IgD-negative memory B cell (primary cell): ENCODE results near the gene STXBP4. TPM values are rescaled to one million over a fixed set of nuclear protein-coding genes. Genes with fewer than 3 reads are reported as not detected.

Experiments
- H3K27ac Mint-ChIP-seq, 3 donors: one replicate each; pipeline ENCODE4 v1.8.0; 2020 to 2022; ENCODE audit warnings: mild to moderate bottlenecking in 3 of 3, mixed read lengths in 3 of 3, moderate library complexity in 1 of 3
- H3K27me3 Mint-ChIP-seq: one replicate; pipeline ENCODE4 v1.8.0; 2021; ENCODE audit warnings: mixed read lengths
- H3K36me3 Mint-ChIP-seq: one replicate; pipeline ENCODE4 v1.8.0; 2020; ENCODE audit warnings: mild to moderate bottlenecking, mixed read lengths
- H3K4me1 Mint-ChIP-seq, 3 donors: one replicate each; pipeline ENCODE4 v1.8.0; 2020 to 2022; ENCODE audit warnings: mixed read lengths in 3 of 3, mild to moderate bottlenecking in 1 of 3
- H3K4me3 Mint-ChIP-seq, 4 donors: one replicate each; pipeline ENCODE4 v1.8.0; 2020 to 2022; ENCODE audit warnings: mild to moderate bottlenecking in 4 of 4, mixed read lengths in 4 of 4, moderate library complexity in 3 of 4
- H3K9me3 Mint-ChIP-seq, 3 donors: one replicate each; pipeline ENCODE4 v1.8.0; 2020 to 2021; ENCODE audit warnings: mixed read lengths in 3 of 3, mild to moderate bottlenecking in 1 of 3
- polyA plus RNA-seq: library from polyadenylated mRNA; unstranded; fragments of 300-500 nt; fragmentation: Illumina TruSeq; gene quantifications from one replicate; pipeline ENCODE4 v1.2.3, GENCODE V29; 2021

Gene STXBP4
- polyA plus RNA-seq, 1 donor from 2014 or later = 0.90 TPM

DNA sequence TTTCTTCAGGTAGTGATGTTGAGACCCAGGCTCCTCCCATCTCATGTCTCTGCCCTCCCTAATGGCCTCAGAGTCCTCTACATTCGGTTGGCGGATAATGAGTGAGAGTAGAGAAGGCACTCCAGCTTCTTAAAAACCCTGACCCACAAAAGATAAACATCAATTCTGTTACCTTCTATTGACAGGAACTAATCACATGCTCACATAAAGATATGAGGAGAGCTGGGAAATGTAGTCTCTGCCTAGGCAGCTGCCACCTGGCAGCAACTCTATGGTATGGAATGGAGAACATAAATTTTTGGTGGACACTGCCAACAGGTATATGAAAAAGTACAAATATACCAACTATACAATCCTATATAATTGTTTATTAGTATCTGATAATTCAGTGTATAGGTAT lies 185.5 kb downstream of the STXBP4 start:
- Mint-ChIP-seq H3K27me3 (no peaks in the 10 kb centered on the region), H3K4me1 (no peaks in the 10 kb centered on the region), H3K27ac (no peak overlapping the region), H3K36me3 (peaks cover 9% of the 10 kb centered on the region), H3K4me3 (no peak overlapping the region), H3K9me3 (no peaks in the 10 kb centered on the region)

DNA sequence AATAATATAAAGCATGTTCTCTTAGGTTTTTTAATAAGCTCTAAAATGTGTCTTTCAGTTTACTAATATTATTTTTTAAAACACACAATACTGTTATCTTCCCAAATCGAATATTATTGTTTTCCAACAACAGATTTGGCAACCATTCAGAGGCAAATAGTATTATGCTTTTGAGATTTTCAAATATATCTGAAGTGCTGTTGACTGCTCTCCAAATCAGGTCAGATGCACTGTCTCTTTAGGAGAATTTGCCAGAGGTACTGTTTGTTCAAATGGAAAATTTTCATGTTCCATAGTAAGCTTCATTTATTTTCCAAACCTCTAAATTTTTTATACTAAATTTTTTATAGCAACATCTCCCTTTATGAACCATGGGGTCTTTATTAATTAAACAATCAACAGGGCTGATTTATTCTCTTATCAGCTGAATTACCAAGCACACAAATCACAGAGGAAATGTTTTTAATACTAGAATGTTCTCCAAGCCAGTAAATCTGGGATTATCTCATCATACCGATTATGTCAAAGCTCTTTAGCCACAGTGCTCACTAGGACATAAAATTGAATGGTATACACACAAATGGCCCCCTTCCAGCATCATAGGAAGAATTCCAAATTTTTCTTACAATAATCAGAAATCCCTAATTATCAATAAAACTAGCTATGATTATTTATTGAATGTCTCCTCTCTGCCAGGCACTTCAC lies 187.4 kb downstream of the STXBP4 start:
- Mint-ChIP-seq H3K27ac (no peak overlapping the region), H3K4me3 (no peak overlapping the region), H3K9me3 (no peaks in the 10 kb centered on the region), H3K27me3 (no peaks in the 10 kb centered on the region), H3K36me3 (peaks cover 8% of the 10 kb centered on the region), H3K4me1 (no peaks in the 10 kb centered on the region)

DNA sequence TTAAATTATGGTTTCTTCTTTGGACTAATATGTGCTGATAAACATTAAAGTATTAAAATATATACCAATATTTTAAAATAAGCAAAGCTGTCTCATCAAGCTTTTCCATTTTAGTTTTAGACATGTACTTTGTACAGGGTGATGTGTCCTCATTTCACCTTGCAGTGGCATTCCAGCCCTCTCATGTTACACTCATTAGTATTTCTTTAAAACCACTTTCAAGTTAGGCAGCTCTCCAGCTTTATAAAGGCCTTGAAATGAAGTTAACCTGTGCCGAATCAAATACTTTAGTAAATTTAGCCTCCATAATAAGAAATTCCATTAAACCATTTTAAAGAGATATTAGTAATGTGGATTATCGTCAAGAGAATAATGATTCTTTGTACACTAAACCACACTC lies 188.6 kb downstream of the STXBP4 start:
- H3K4me3 Mint-ChIP-seq = no peak overlapping the region
- H3K4me1 Mint-ChIP-seq = no peaks in the 10 kb centered on the region
- H3K9me3 Mint-ChIP-seq = no peaks in the 10 kb centered on the region
- H3K27ac Mint-ChIP-seq = no peak overlapping the region
- peaks cover 10% of the 10 kb centered on the region for H3K36me3 Mint-ChIP-seq
- no peaks in the 10 kb centered on the region for H3K27me3 Mint-ChIP-seq

DNA sequence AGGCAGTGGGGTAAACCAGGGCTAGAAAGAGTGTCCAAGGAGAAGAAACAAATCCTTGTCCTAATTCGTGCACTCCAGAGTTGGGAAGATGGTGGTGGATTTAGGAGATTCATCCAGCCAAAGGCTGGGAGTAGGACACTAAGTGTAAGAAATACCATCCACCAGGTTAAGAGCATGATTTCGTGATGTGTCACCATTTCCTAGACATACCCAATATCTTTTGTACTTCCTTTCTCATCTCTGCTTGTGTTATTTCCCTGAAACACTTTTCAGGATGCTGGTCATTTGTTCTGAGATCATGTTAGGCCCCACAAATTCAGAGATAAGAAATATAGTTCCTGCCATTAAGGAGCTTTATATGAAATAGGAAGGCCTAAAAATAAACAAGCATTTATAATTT lies 189.9 kb downstream of the STXBP4 start:
- Mint-ChIP-seq H3K4me3 (no peak overlapping the region), H3K9me3 (no peaks in the 10 kb centered on the region), H3K27me3 (no peaks in the 10 kb centered on the region), H3K27ac (no peak overlapping the region), H3K4me1 (peaks cover 0 to 2% (median 2%) of the 10 kb centered on the region in 3 donors), H3K36me3 (peaks cover 11% of the 10 kb centered on the region)

DNA sequence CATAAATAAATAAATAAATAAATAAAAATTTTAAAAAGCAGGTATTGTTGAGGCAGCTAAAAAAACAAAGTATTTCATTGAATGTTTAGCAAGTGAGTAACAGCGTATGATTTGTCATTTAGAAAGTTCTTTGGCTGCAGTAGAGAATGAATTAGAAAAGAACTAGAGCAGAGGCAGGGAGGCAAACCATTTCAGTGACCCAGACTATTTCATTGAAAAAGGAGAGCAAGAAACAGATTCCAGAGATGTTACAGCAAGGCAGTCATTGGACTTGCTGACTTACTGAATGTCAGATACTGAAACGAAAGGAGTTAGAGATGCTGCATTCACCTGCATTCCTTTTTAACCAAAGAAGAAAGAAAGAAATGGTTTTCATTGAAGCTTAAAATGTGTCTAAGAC lies 190.7 kb downstream of the STXBP4 start:
- Mint-ChIP-seq H3K4me3 (no peak overlapping the region), H3K27me3 (no peaks in the 10 kb centered on the region), H3K4me1 (peaks cover 2 to 7% (median 2%) of the 10 kb centered on the region in 3 donors), H3K36me3 (peaks cover 11% of the 10 kb centered on the region), H3K9me3 (no peaks in the 10 kb centered on the region), H3K27ac (no peak overlapping the region)

DNA sequence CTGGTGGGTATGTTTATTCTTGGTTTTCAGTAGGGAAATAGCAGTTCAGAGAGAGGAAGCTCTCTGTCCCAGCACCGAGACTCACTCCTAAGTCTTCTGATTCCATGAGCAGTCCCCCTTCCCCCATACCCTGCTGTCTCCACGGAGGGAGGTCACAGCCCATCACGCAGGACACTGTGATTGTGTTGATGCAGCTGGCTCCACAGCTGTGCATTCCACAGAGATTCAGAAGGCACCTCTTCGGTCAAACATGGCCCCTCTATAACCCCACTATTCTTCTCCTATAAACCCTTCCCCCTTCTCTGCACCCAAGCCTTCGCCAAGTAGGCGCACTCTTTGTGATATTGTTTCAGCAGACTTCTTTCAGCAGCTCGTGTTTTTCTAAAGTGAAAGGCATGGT lies 191.9 kb downstream of the STXBP4 start:
- H3K36me3 Mint-ChIP-seq = peaks cover 11% of the 10 kb centered on the region
- H3K27ac Mint-ChIP-seq = no peak overlapping the region
- H3K4me3 Mint-ChIP-seq = no peak overlapping the region
- no peaks in the 10 kb centered on the region for H3K27me3 Mint-ChIP-seq
- H3K4me1 Mint-ChIP-seq = peaks cover 2 to 7% (median 2%) of the 10 kb centered on the region in 3 donors
- no peaks in the 10 kb centered on the region for H3K9me3 Mint-ChIP-seq

DNA sequence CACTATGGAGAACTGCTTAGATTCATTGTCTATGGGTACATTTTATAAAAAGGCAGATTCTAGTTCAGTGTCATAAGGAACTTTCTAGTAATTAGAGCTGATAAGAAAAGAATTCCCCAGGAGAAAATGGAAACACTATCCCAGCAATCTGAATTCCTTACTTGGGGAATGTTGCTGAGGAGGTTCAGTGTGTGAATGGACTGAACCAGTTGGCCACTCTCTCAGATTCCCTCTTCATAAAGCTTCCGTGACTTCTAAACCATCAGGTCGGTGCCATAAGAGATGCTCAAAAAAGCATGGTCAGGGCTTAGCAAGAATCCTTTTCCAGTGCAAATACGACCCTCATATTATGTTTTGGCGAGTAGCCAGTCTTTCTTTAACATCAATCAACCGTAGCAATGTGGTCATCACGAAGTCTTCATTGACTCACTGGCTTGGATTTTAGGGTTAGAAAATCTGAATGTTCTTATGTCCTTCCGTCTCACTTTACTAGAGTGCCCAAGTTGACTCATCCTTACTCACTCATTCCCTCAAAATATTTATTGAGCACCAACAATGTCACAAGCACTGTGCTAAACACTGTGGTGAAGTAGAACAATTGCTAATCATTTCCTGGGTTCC lies 193.5 kb downstream of the STXBP4 start:
- no peak overlapping the region for H3K4me3 Mint-ChIP-seq
- peaks cover 2 to 7% (median 5%) of the 10 kb centered on the region in 3 donors for H3K4me1 Mint-ChIP-seq
- no peak overlapping the region for H3K27ac Mint-ChIP-seq
- H3K36me3 Mint-ChIP-seq = peaks cover 16% of the 10 kb centered on the region
- H3K27me3 Mint-ChIP-seq = no peaks in the 10 kb centered on the region
- H3K9me3 Mint-ChIP-seq = no peaks in the 10 kb centered on the region

DNA sequence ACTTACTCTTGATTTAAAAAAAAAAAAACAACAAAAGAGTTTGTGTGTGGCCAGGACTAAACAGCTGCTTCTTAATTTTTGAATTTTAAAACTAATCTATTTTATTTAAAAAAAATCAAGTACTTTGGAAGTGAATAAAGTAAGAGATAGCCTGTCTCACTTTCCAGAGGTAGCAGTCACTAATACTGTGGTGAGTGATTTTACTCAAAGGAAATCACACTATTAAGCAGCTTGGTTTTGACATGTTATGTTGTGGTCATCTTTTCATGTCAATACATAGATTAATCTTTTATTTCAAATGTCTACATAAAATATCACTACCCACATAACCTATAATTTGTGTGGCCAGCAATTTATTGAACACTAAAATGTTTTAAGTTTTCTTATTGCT lies 194.0 kb downstream of the STXBP4 start:
- Mint-ChIP-seq H3K9me3 (no peaks in the 10 kb centered on the region), H3K36me3 (peaks cover 13% of the 10 kb centered on the region), H3K27me3 (no peaks in the 10 kb centered on the region), H3K4me1 (peaks cover 2 to 7% (median 5%) of the 10 kb centered on the region in 3 donors), H3K4me3 (no peak overlapping the region), H3K27ac (no peak overlapping the region)

DNA sequence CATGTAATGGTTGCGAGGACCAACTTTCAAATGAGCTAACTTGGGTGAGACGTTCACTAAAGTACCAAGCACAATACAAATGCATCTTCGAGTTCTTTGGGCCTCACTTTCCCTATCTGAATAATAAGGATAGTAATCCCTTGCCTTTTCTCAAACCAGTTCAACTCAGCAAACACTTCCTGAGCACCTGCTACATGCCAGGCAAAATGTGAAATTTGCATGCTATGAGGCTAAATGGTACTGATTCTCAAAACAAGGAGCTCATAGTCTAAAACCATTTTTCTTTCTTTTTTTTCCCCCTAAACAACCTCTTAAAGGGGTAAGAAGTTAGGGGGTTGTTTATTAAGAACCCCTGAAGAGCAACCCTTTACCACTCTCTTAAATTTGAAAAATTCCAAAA lies 194.8 kb downstream of the STXBP4 start:
- H3K4me1 Mint-ChIP-seq = peaks cover 2 to 7% (median 7%) of the 10 kb centered on the region in 3 donors
- H3K9me3 Mint-ChIP-seq = no peaks in the 10 kb centered on the region
- peak overlapping the region in 1 of 4 donors; percentile 17 for H3K4me3 Mint-ChIP-seq
- H3K27ac Mint-ChIP-seq = peak overlapping the region in 1 of 3 donors; percentile 27
- H3K36me3 Mint-ChIP-seq = peaks cover 13% of the 10 kb centered on the region
- H3K27me3 Mint-ChIP-seq = no peaks in the 10 kb centered on the region

DNA sequence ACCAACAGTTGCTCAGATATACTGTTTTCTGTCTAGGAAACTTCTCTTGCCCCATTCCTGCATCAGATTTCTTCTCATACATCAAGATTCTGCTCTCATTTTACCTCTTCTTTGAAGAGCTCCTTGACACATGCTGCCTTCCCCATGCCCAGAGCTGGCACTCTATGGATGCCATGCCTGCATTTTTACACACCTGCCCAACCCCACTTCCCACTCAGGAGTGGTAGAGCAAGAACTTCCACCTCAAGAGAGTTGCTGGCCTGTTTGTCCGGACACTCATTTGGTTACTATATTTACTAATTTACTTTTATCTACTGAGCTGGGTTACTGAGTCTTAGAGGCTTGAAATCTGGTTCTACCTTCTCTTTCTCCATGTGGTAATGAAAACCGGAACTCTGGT lies 197.9 kb downstream of the STXBP4 start:
- Mint-ChIP-seq H3K27ac (no peak overlapping the region), H3K27me3 (no peaks in the 10 kb centered on the region), H3K4me1 (peaks cover 13 to 18% (median 17%) of the 10 kb centered on the region in 3 donors), H3K36me3 (peaks cover 9% of the 10 kb centered on the region), H3K9me3 (no peaks in the 10 kb centered on the region), H3K4me3 (no peak overlapping the region)

DNA sequence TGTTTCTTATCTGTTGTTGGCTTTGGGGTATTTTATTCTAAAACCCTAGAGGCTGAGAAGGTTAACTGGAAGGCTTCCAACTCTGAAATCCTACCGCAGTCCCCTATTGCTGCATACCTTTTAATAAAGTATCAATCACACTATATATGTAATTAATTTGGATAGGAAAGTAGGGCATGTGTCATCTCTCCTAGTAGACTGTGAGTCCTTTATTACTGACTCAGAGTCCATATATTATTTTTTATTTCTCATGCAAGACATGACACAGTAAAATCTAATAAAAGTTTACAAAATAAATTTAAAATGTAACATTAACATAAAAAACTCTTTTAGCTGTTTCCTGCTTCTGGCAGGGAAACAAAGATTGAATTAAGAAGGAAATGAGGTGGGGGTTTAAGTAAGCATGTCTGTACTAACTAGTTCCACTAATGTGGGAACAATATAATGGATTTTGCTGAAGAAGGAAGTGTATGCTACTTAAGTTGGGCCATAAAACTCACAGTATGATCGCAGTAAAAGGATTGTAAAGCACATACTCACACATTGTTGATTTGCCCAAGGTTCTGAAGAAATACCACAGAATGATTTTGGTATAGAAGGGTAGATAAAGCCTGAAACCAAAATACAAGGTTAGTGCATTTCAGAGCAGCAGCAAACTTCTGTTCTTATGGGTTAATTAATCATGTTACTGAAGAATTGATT lies 198.6 kb downstream of the STXBP4 start:
- Mint-ChIP-seq H3K36me3 (peaks cover 7% of the 10 kb centered on the region), H3K9me3 (no peaks in the 10 kb centered on the region), H3K27me3 (no peaks in the 10 kb centered on the region), H3K27ac (no peak overlapping the region), H3K4me1 (peaks cover 17 to 22% (median 17%) of the 10 kb centered on the region in 3 donors), H3K4me3 (no peak overlapping the region)

DNA sequence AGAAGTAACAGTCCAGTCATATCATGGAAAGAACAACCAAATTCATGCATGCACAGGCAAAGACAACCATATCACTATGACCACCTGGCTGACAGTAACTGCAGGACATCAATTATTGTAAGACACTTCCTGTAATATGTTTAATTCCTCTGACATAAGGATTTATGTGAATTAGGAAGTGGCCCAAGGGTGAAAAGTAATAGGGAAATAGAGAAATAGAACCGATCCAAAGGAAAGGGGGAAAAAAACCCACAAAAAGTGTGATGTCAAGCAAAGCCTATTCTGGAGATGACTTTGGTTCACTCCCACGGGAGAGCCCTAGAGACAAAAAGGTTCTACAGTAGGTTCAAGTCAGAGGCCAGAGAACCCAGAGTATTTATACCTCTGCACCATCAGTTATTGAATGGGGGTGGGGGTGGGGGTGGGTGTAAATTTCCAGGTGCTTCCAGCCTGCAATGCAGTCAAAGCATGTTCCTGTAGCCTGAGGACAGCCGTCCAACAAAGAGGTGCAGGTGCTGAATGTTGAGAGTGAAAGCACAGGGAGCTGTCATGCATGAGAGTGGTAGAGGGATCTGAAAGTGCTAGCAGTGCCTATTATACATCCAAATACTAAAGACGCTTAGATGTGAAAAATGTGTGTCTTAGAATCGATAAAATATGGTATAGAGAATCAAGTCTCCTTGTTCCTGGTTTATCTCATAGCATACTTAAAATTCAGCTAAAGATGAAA lies 200.6 kb downstream of the STXBP4 start:
- Mint-ChIP-seq H3K9me3 (peaks cover 0 to 4% (median 0%) of the 10 kb centered on the region in 3 donors), H3K27me3 (no peaks in the 10 kb centered on the region), H3K4me1 (peaks cover 20 to 24% (median 20%) of the 10 kb centered on the region in 3 donors), H3K4me3 (no peak overlapping the region), H3K36me3 (peaks cover 6% of the 10 kb centered on the region), H3K27ac (peak overlapping the region in 1 of 3 donors; percentile 62)

DNA sequence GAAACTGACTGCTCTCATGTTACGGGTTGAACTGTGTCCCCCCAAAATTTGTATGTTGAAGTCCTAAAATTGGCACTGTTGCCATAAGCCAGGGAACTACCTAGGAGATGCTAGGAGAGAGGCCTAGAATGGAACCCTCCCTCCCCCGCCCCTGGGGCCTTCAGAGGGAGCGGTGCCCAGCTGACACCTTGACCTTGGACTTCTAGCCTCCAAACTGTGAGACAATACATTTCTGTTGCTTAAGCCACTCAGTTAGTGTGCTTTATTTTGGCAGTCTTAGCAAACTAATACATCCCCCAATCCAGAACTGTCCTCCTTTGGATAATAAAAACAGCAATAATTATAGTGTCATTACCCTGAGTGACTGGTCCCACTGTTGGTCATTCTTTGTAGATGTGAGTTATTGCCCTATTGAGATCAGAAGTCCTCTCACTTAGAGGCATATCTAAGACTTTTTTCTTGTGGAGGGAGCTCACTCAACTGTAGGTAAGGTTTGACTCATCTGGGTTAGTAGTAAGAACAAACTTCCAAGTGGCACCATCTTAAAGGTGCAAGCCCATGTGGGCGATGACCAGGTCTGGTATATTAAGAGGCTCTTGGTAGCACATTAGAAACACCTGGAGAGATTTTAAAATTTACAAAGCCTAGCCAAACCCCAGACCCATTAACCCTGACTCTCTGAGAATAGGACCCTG lies 203.2 kb downstream of the STXBP4 start:
- Mint-ChIP-seq H3K36me3 (no peaks in the 10 kb centered on the region), H3K27me3 (no peaks in the 10 kb centered on the region), H3K4me3 (peak overlapping the region in 1 of 4 donors; percentile 2), H3K4me1 (peaks cover 31 to 36% (median 36%) of the 10 kb centered on the region in 3 donors), H3K27ac (no peak overlapping the region), H3K9me3 (peaks cover 0 to 6% (median 0%) of the 10 kb centered on the region in 3 donors)

DNA sequence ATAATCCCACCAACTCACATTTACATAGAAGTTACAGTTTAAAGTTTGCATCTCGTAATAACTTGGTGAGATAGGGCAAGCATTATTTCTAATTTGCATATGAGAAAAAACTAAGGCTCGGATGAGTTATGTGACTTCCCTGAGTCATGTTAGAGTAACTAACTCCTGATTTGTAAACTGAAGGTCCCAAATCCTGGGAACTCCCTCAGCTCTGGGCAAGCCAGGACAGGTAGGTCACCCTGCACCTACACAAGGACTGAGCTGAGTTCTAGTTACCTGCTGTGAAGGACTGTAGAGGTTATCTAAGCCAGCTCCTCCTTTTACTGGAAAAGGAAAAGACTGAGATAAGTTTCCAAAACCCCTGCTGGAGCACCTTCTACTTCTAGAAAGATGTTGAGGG lies 204.0 kb downstream of the STXBP4 start:
- Mint-ChIP-seq H3K9me3 (peaks cover 0 to 6% (median 0%) of the 10 kb centered on the region in 3 donors), H3K36me3 (no peaks in the 10 kb centered on the region), H3K27ac (no peak overlapping the region), H3K4me3 (no peak overlapping the region), H3K27me3 (no peaks in the 10 kb centered on the region), H3K4me1 (peaks cover 30 to 36% (median 36%) of the 10 kb centered on the region in 3 donors)
